Measurements from ENCODE around the gene TCF4.

TCF4 gene

DNA sequence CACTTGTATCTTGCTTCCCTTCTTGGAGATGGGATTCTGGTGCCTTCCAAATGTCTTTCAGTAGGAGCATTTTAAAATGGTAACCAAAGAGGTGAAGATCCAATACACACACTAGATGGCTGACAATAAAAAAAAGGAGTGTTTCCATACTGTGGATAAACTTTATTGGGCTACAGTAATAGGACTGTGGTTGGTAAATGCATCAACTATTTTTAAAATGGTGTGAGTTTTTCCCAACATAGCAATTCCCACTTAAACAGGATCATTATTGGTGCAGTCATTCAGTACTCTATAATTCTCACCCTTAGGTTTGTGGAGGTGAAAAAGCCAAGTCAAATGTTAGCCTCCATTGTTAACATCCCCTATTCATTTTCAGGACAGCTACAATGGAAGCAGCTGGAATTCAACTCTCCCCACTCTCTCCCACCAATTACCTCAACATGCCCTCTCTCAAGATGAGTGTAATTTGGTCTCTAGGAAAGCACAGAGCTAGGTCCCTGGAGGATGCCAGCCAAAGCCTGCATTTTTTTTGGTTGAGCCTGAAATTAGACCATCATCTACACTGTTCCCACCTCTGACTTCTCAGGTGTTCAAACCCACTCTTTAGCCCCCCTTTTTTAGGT is 273.3 kb downstream of the TCF4 start:
- Histone ChIP-seq H3K27ac (ENCODE audit: low read depth, low read length) (no peak overlapping the region), H3K4me1 (ENCODE audit: control insufficient read depth, low read length) (peaks cover 89% of the 10 kb centered on the region), H3F3A (ENCODE audit: control insufficient read depth, insufficient read depth) (no peaks in the 10 kb centered on the region), H3K9me2 (replicated peaks; ENCODE audit: control insufficient read depth, low read length) (no peaks in the 10 kb centered on the region), H3K9me3 (ENCODE audit: control insufficient read depth, insufficient read depth, low read length) (no peaks in the 10 kb centered on the region), H3K4me2 (ENCODE audit: low read length) (peak overlapping the region; percentile 5; the same call in 1 of the 2 replicates), H3K27me3 (ENCODE audit: control insufficient read depth, low read length) (no peaks in the 10 kb centered on the region), H3K4me3 (ENCODE audit: low read length) (no peak overlapping the region), H3K36me3 (ENCODE audit: control insufficient read depth, low read length) (peaks cover 41% of the 10 kb centered on the region), H4K20me1 (ENCODE audit: control insufficient read depth, insufficient read depth, low read depth, low read length) (peaks cover 25% of the 10 kb centered on the region), H3K79me2 (ENCODE audit: control insufficient read depth, low read length) (peaks cover 100% of the 10 kb centered on the region)
- TF ChIP-seq CTCF (IDR thresholded peaks at IDR 0.05; ENCODE audit: low read depth, low read length, poor library complexity, severe bottlenecking) (no peak), EZH2phosphoT487 (IDR thresholded peaks at IDR 0.05; ENCODE audit: borderline replicate concordance, low read length) (no peak)

DNA sequence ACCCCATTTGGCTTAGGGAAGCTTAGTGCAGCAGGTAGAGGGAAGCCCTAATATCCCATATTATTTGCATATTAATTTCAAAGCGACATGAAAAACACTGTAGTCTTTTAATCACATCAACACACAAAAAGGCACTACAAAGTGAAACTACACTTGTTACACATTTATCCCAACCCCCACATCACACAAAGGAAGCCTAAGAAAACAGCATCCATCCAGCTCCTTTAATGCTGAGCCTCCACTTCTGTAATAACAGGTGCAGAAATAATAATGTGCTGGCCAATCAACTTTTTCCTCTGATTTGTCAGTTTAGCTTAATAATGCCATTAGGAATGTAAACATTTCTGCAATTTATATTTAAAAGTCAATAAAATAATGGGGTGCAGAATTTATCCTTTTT is 274.0 kb downstream of the TCF4 start:
- Histone ChIP-seq H3K4me2 (ENCODE audit: low read length) (no peak overlapping the region), H3F3A (ENCODE audit: control insufficient read depth, insufficient read depth) (no peaks in the 10 kb centered on the region), H3K4me1 (ENCODE audit: control insufficient read depth, low read length) (peaks cover 89% of the 10 kb centered on the region), H3K36me3 (ENCODE audit: control insufficient read depth, low read length) (peaks cover 35% of the 10 kb centered on the region), H3K27ac (ENCODE audit: low read depth, low read length) (no peak overlapping the region), H3K4me3 (ENCODE audit: low read length) (no peak overlapping the region), H3K9me3 (ENCODE audit: control insufficient read depth, insufficient read depth, low read length) (no peaks in the 10 kb centered on the region), H4K20me1 (ENCODE audit: control insufficient read depth, insufficient read depth, low read depth, low read length) (peaks cover 21% of the 10 kb centered on the region; the same call in 1 of the 2 replicates), H3K9me2 (replicated peaks; ENCODE audit: control insufficient read depth, low read length) (no peaks in the 10 kb centered on the region), H3K79me2 (ENCODE audit: control insufficient read depth, low read length) (peaks cover 100% of the 10 kb centered on the region), H3K27me3 (ENCODE audit: control insufficient read depth, low read length) (no peaks in the 10 kb centered on the region)
- TF ChIP-seq CTCF (IDR thresholded peaks at IDR 0.05; ENCODE audit: low read depth, low read length, poor library complexity, severe bottlenecking) = no peak
- TF ChIP-seq EZH2phosphoT487 (IDR thresholded peaks at IDR 0.05; ENCODE audit: borderline replicate concordance, low read length) = no peak

DNA sequence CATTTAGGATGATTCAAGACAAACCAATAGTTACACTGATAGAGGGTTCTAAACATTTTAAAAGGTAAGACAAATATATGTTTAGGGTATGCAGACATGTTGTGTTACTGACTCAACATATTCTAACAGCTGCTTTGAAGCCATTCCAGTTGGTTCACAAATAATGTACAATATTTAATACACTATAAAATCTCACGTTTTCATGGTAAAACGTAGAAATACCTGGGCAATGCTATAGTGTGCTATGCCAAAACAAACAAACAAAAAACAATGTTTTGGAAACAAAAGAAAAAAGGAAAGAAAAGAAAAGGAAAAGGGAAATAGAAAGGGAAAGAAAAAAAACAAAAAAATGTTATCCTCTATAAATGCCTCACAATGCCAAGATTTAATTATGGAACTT is 277.1 kb downstream of the TCF4 start:
- Histone ChIP-seq H4K20me1 (ENCODE audit: control insufficient read depth, insufficient read depth, low read depth, low read length) (peaks cover 9% of the 10 kb centered on the region; the same call in 1 of the 2 replicates), H3K79me2 (ENCODE audit: control insufficient read depth, low read length) (peaks cover 99% of the 10 kb centered on the region), H3K27ac (ENCODE audit: low read depth, low read length) (no peak overlapping the region), H3K4me2 (ENCODE audit: low read length) (no peak overlapping the region), H3K9me2 (replicated peaks; ENCODE audit: control insufficient read depth, low read length) (no peaks in the 10 kb centered on the region), H3K27me3 (ENCODE audit: control insufficient read depth, low read length) (no peaks in the 10 kb centered on the region), H3K4me1 (ENCODE audit: control insufficient read depth, low read length) (peaks cover 86% of the 10 kb centered on the region), H3K9me3 (ENCODE audit: control insufficient read depth, insufficient read depth, low read length) (no peaks in the 10 kb centered on the region), H3K36me3 (ENCODE audit: control insufficient read depth, low read length) (peaks cover 34% of the 10 kb centered on the region), H3F3A (ENCODE audit: control insufficient read depth, insufficient read depth) (no peaks in the 10 kb centered on the region), H3K4me3 (ENCODE audit: low read length) (no peak overlapping the region)
- TF ChIP-seq CTCF (IDR thresholded peaks at IDR 0.05; ENCODE audit: low read depth, low read length, poor library complexity, severe bottlenecking) (no peak), EZH2phosphoT487 (IDR thresholded peaks at IDR 0.05; ENCODE audit: borderline replicate concordance, low read length) (no peak)

All from DOHH2 (cell line).